Neural progenitor cell (in vitro differentiated cells): ENCODE results near the gene NKAIN2. TPM values are rescaled to one million over a fixed set of nuclear protein-coding genes. Genes with fewer than 3 reads are reported as not detected.

Experiments used
- DNase-seq: peaks from one replicate; pipeline ENCODE4 v3.0.0-alpha.2; 2016; ENCODE audit warnings: low spot score
- H2AFZ ChIP-seq: fragments of 200-600 bp; sonication (generic); replicated peaks from 2 replicates; pipeline ENCODE4 v1.6.1; 2016; ENCODE audit warnings: antibody characterized with exemption
- H3F3A ChIP-seq: fragments of 200-600 bp; sonication (generic); 2 replicates; pipeline ENCODE4 v1.6.1; 2016; ENCODE audit warnings: antibody characterized with exemption, low read depth
- H3K27ac ChIP-seq: fragments of 200-600 bp; sonication (generic); 2 replicates; pipeline ENCODE4 v1.5.1; 2016; ENCODE audit warnings: mild to moderate bottlenecking
- H3K27me3 ChIP-seq: fragments of 200-600 bp; sonication (generic); 2 replicates; pipeline ENCODE4 v1.6.1; 2016; ENCODE audit warnings: mild to moderate bottlenecking, moderate library complexity
- H3K36me3 ChIP-seq: fragments of 200-600 bp; sonication (generic); 2 replicates; pipeline ENCODE4 v1.5.1; 2016
- H3K4me1 ChIP-seq: fragments of 200-600 bp; sonication (generic); 2 replicates; pipeline ENCODE4 v1.6.1; 2016; ENCODE audit warnings: mixed run types
- H3K4me2 ChIP-seq: fragments of 200-600 bp; sonication (generic); 2 replicates; pipeline ENCODE4 v1.6.1; 2016
- H3K4me3 ChIP-seq: fragments of 200-600 bp; sonication (generic); 2 replicates; pipeline ENCODE4 v1.5.1; 2016
- H3K79me2 ChIP-seq: fragments of 200-600 bp; sonication (generic); 2 replicates; pipeline ENCODE4 v1.6.1; 2016; ENCODE audit warnings: low read depth
- H3K9ac ChIP-seq: fragments of 200-600 bp; sonication (generic); 2 replicates; pipeline ENCODE4 v1.6.1; 2016
- H3K9me3 ChIP-seq: fragments of 200-600 bp; sonication (generic); 2 replicates; pipeline ENCODE4 v1.5.1; 2016; ENCODE audit warnings: low read depth
- H4K20me1 ChIP-seq: fragments of 200-600 bp; sonication (generic); 2 replicates; pipeline ENCODE4 v1.6.1; 2016; ENCODE audit warnings: low read depth
- H3K27ac Mint-ChIP-seq: 3 replicates; pipeline ENCODE4 v1.8.0; 2021; ENCODE audit warnings: mixed read lengths
- H3K27me3 Mint-ChIP-seq: 2 replicates; pipeline ENCODE4 v1.8.0; 2022; ENCODE audit warnings: low read depth, mild to moderate bottlenecking, inconsistent platforms, moderate library complexity, mixed read lengths; ENCODE audit not compliant: insufficient read depth
- H3K36me3 Mint-ChIP-seq: 3 replicates; pipeline ENCODE4 v1.8.0; 2021; ENCODE audit warnings: mixed read lengths
- H3K4me1 Mint-ChIP-seq: 3 replicates; pipeline ENCODE4 v1.8.0; 2021; ENCODE audit warnings: mixed read lengths
- H3K4me3 Mint-ChIP-seq: 3 replicates; pipeline ENCODE4 v1.8.0; 2021; ENCODE audit warnings: mild to moderate bottlenecking, moderate library complexity, mixed read lengths
- H3K9me3 Mint-ChIP-seq: 3 replicates; pipeline ENCODE4 v1.8.0; 2020; ENCODE audit warnings: mixed read lengths
- CTCF ChIP-seq: fragments of 200-600 bp; sonication (generic); IDR thresholded peaks from 2 replicates; pipeline ENCODE4 v1.5.1; 2017; ENCODE audit warnings: antibody characterized with exemption, mild to moderate bottlenecking
- EZH2 ChIP-seq: fragments of 200-600 bp; sonication (generic); IDR thresholded peaks from 2 replicates; pipeline ENCODE4 v1.6.1; 2017; ENCODE audit warnings: antibody characterized with exemption, mild to moderate bottlenecking, moderate library complexity
- EZH2phosphoT487 ChIP-seq: fragments of 200-600 bp; sonication (generic); IDR thresholded peaks from 2 replicates; pipeline ENCODE4 v1.6.1; 2017; ENCODE audit warnings: antibody characterized with exemption
- total RNA-seq: library from RNA; depleted of rRNA; stranded (reverse); fragments of >200 nt; gene quantifications from 2 replicates; pipeline ENCODE4 v1.2.3, GENCODE V29; 2015; ENCODE audit warnings: low replicate concordance

Gene NKAIN2
- total RNA-seq, 1 donor from 2014 or later = 0.45 TPM

DNA sequence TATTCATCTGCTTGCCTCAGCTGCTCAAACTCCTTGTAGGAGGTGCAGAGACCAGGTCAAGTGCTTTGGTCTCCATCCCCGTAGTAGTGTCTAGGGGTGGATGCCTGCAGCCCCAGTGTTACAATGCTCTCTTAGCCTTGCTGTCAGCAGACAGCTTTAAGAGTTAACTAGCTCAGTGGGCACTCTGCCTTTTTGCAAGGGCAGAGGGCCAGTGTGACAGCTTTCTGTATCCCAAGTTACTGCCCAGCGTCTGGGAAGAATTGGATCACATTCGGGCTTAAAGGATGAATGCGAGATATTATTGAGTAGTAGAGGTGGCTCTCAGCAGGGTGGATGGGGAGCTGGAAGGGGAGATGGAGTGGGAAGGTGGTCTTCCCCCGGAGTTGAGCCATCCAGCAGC lies 818.7 kb downstream of the NKAIN2 start:
- Mint-ChIP-seq H3K27me3 (no peaks in the 10 kb centered on the region), H3K4me3 (no peak overlapping the region), H3K9me3 (no peaks in the 10 kb centered on the region), H3K27ac (no peak overlapping the region), H3K4me1 (peaks cover 3% of the 10 kb centered on the region), H3K36me3 (no peaks in the 10 kb centered on the region)
- Histone ChIP-seq H3F3A (no peaks in the 10 kb centered on the region), H3K4me3 (no peak overlapping the region), H3K9ac (no peak overlapping the region), H2AFZ (no peak overlapping the region), H3K36me3 (no peaks in the 10 kb centered on the region), H3K4me1 (no peaks in the 10 kb centered on the region), H3K9me3 (no peaks in the 10 kb centered on the region), H3K4me2 (no peak overlapping the region), H4K20me1 (no peaks in the 10 kb centered on the region), H3K27me3 (no peaks in the 10 kb centered on the region), H3K27ac (no peak overlapping the region), H3K79me2 (no peaks in the 10 kb centered on the region)
- no peak for DNase-seq
- TF ChIP-seq EZH2phosphoT487 (no peak), CTCF (no peak), EZH2 (no peak)

- H3F3A ChIP-seq = no peaks in the 10 kb centered on the region
- Mint-ChIP-seq H3K4me3 (no peak overlapping the region), H3K4me1 (no peaks in the 10 kb centered on the region), H3K27ac (no peak overlapping the region), H3K9me3 (no peaks in the 10 kb centered on the region), H3K36me3 (no peaks in the 10 kb centered on the region), H3K27me3 (no peaks in the 10 kb centered on the region)
- H4K20me1 ChIP-seq = no peaks in the 10 kb centered on the region
- no peaks in the 10 kb centered on the region for H3K36me3 ChIP-seq
- no peak overlapping the region for H3K4me3 ChIP-seq
- H3K9me3 ChIP-seq = no peaks in the 10 kb centered on the region
- H3K4me1 ChIP-seq = no peaks in the 10 kb centered on the region
- H2AFZ ChIP-seq = no peak overlapping the region
- H3K27me3 ChIP-seq = no peaks in the 10 kb centered on the region
- H3K4me2 ChIP-seq = no peak overlapping the region
- no peaks in the 10 kb centered on the region for H3K79me2 ChIP-seq
- no peak for DNase-seq
- no peak overlapping the region for H3K9ac ChIP-seq
- TF ChIP-seq EZH2phosphoT487 = no peak
- H3K27ac ChIP-seq = no peak overlapping the region
These were observed 830.0 kb downstream of the NKAIN2 start for GRCh38 chr6:124633655-124634054.

- no peak for DNase-seq
- Mint-ChIP-seq H3K36me3 (no peaks in the 10 kb centered on the region), H3K27me3 (no peaks in the 10 kb centered on the region), H3K27ac (no peak overlapping the region), H3K4me3 (no peak overlapping the region), H3K9me3 (no peaks in the 10 kb centered on the region), H3K4me1 (no peaks in the 10 kb centered on the region)
- no peaks in the 10 kb centered on the region for H3K4me1 ChIP-seq
- no peak overlapping the region for H3K27ac ChIP-seq
- H3K4me2 ChIP-seq = no peak overlapping the region
- no peak for TF ChIP-seq CTCF
- no peak for TF ChIP-seq EZH2
- TF ChIP-seq EZH2phosphoT487 = no peak
- H3K27me3 ChIP-seq = no peaks in the 10 kb centered on the region
- no peaks in the 10 kb centered on the region for H3F3A ChIP-seq
- no peak overlapping the region for H3K4me3 ChIP-seq
- H3K36me3 ChIP-seq = no peaks in the 10 kb centered on the region
- H3K79me2 ChIP-seq = no peaks in the 10 kb centered on the region
- H4K20me1 ChIP-seq = no peaks in the 10 kb centered on the region
- H3K9me3 ChIP-seq = no peaks in the 10 kb centered on the region
- H3K9ac ChIP-seq = no peak overlapping the region
- H2AFZ ChIP-seq = peak overlapping the region; percentile 1
These were observed 836.8 kb downstream of the NKAIN2 start for GRCh38 chr6:124640432-124640831.

GRCh38 chr6:124655866-124656265 lies 852.2 kb downstream of the NKAIN2 start:
- H3F3A ChIP-seq = peaks cover 5% of the 10 kb centered on the region
- TF ChIP-seq CTCF (no peak), EZH2phosphoT487 (no peak)
- H3K9me3 ChIP-seq = no peaks in the 10 kb centered on the region
- H3K9me3 Mint-ChIP-seq = no peaks in the 10 kb centered on the region
- no peaks in the 10 kb centered on the region for H4K20me1 ChIP-seq
- H3K36me3 ChIP-seq = no peaks in the 10 kb centered on the region
- H3K36me3 Mint-ChIP-seq = no peaks in the 10 kb centered on the region
- H3K4me1 ChIP-seq = peaks cover 5% of the 10 kb centered on the region
- no peak overlapping the region for H3K4me2 ChIP-seq
- DNase-seq = no peak
- H3K27me3 ChIP-seq = no peaks in the 10 kb centered on the region
- no peak overlapping the region for H3K9ac ChIP-seq
- H2AFZ ChIP-seq = no peak overlapping the region
- H3K27ac Mint-ChIP-seq = no peak overlapping the region
- no peak overlapping the region for H3K27ac ChIP-seq
- peaks cover 7% of the 10 kb centered on the region for H3K4me1 Mint-ChIP-seq
- no peaks in the 10 kb centered on the region for H3K27me3 Mint-ChIP-seq
- H3K79me2 ChIP-seq = no peaks in the 10 kb centered on the region
- H3K4me3 Mint-ChIP-seq = no peak overlapping the region
- no peak overlapping the region for H3K4me3 ChIP-seq
